GM12878 (cell line): Measurements from ENCODE around the gene GPC2. TPM values are rescaled to one million over a fixed set of nuclear protein-coding genes. Genes with fewer than 3 reads are reported as not detected.

Source experiments
- ATF7 ChIP-seq: fragments of 450-650 bp; IDR thresholded peaks from 2 replicates; pipeline ENCODE4 v1.6.1; 2016; ENCODE audit warnings: low read depth, mild to moderate bottlenecking
- BRCA1 ChIP-seq: IDR thresholded peaks from 2 replicates; pipeline ENCODE4 v1.6.1; 2011; ENCODE audit warnings: low read depth, low read length, improper control_type of control experiment
- CREM ChIP-seq: IDR thresholded peaks from 2 replicates; pipeline ENCODE4 v1.6.1; 2014; ENCODE audit warnings: antibody characterized with exemption, low read depth
- GATAD2B ChIP-seq: fragments of 450-650 bp; conservative IDR thresholded peaks from 2 replicates; pipeline ENCODE4 v1.6.1; 2017; ENCODE audit warnings: low read depth, mild to moderate bottlenecking, moderate library complexity
- KLF5 ChIP-seq: fragments of 450-650 bp; IDR thresholded peaks from 2 replicates; pipeline ENCODE4 v1.6.1; 2014; ENCODE audit warnings: mild to moderate bottlenecking; ENCODE audit not compliant: partially characterized antibody
- NFYA ChIP-seq: IDR thresholded peaks from 2 replicates; pipeline ENCODE4 v1.6.1; 2011; ENCODE audit warnings: low read depth, mild to moderate bottlenecking, low read length, improper control_type of control experiment, borderline replicate concordance
- NFYB ChIP-seq: IDR thresholded peaks from 2 replicates; pipeline ENCODE4 v1.6.1; 2011; ENCODE audit warnings: low read depth, mild to moderate bottlenecking, low read length, improper control_type of control experiment, moderate library complexity; ENCODE audit not compliant: insufficient read depth
- PAX8 ChIP-seq: fragments of 450-650 bp; IDR thresholded peaks from 2 replicates; pipeline ENCODE4 v1.6.1; 2017; ENCODE audit warnings: mild to moderate bottlenecking, moderate library complexity
- POLR2A ChIP-seq: IDR thresholded peaks from 2 replicates; pipeline ENCODE4 v1.6.1; 2011; ENCODE audit warnings: low read depth, mild to moderate bottlenecking, low read length
- SP1 ChIP-seq: IDR thresholded peaks from one replicate; pipeline ENCODE4 v1.6.1; 2011; ENCODE audit warnings: low read depth, low read length
- SRF ChIP-seq, 2 experiments: IDR thresholded peaks; 2 replicates each; pipeline ENCODE4 v1.6.1; 2011; ENCODE audit warnings: low read depth in 2 of 2, low read length in 2 of 2, mild to moderate bottlenecking in 1 of 2, moderate library complexity in 1 of 2
- STAT3 ChIP-seq: IDR thresholded peaks from 2 replicates; pipeline ENCODE4 v1.6.1; 2011; ENCODE audit warnings: low read depth, low read length, improper control_type of control experiment
- SUZ12 ChIP-seq: fragments of 200-600 bp; sonication (generic); IDR thresholded peaks from one replicate; pipeline ENCODE4 v1.6.1; 2018; ENCODE audit warnings: antibody characterized with exemption, mild to moderate bottlenecking; ENCODE audit not compliant: unreplicated experiment
- ZNF274 ChIP-seq: IDR thresholded peaks from one replicate; pipeline ENCODE4 v1.8.0; 2011; ENCODE audit not compliant: insufficient read length, insufficient read depth
- polyA plus RNA-seq, 11 experiments: library from polyadenylated mRNA; depleted of rRNA in 4 of 11; unstranded in 6 of 11; stranded (reverse) in 5 of 11; fragments of >200 nt; fragmentation: Nextera tagmentation in 4 of 11; fragmentation: Illumina TruSeq in 1 of 11; extraction: Ambion mirVana in 4 of 11; extraction: Trizol in 1 of 11; gene quantifications; 1 replicate in 1 of 11; 2 replicates in 10 of 11; pipeline versions ENCODE4 v1.2.1 to v1.2.3, GENCODE V29; 2011 to 2016; ENCODE audit warnings: inconsistent platforms in 2 of 11, missing spikeins in 2 of 11, low read depth in 1 of 11
- total RNA-seq, 4 experiments: library from RNA; depleted of rRNA in 3 of 4; stranded (reverse); fragments of >200 nt in 3 of 4; fragmentation: Illumina TruSeq in 1 of 4; extraction: Trizol in 1 of 4; gene quantifications; 2 replicates each; pipeline versions ENCODE4 v1.2.1 to v1.2.3, GENCODE V29; 2013 to 2021
- TF ChIP-seq, protein P1 (sequence below): IDR thresholded peaks from 2 replicates; pipeline ENCODE4 v1.6.1; 2012; ENCODE audit warnings: low read depth, low read length, improper control_type of control experiment
- TF ChIP-seq, protein P2 (sequence below): IDR thresholded peaks from 2 replicates; pipeline ENCODE4 v1.6.1; 2012; ENCODE audit warnings: low read depth, low read length, improper control_type of control experiment
- TF ChIP-seq, protein P3 (sequence below): fragments of 450-650 bp; IDR thresholded peaks from 2 replicates; pipeline ENCODE4 v1.6.1; 2016; ENCODE audit warnings: mild to moderate bottlenecking
- TF ChIP-seq, protein P4 (sequence below): IDR thresholded peaks from 2 replicates; pipeline ENCODE4 v1.6.1; 2011; ENCODE audit warnings: mild to moderate bottlenecking, low read depth, low read length, moderate library complexity; ENCODE audit not compliant: insufficient replicate concordance
- TF ChIP-seq, protein P5 (sequence below): IDR thresholded peaks from 2 replicates; pipeline ENCODE4 v1.6.1; 2012; ENCODE audit warnings: low read length, inconsistent platforms
- TF ChIP-seq, protein P6 (sequence below): fragments of 450-650 bp; IDR thresholded peaks from 2 replicates; pipeline ENCODE4 v1.6.1; 2018; ENCODE audit warnings: mild to moderate bottlenecking, low read depth, moderate library complexity; ENCODE audit not compliant: partially characterized antibody

GPC2 gene
- total and polyA plus RNA-seq, 10 of the 15 experiments (the other 5 are each of a cell fraction or from before 2014, with no cell fraction given), result 0.19 to 6.3 (median 0.77) TPM

DNA sequence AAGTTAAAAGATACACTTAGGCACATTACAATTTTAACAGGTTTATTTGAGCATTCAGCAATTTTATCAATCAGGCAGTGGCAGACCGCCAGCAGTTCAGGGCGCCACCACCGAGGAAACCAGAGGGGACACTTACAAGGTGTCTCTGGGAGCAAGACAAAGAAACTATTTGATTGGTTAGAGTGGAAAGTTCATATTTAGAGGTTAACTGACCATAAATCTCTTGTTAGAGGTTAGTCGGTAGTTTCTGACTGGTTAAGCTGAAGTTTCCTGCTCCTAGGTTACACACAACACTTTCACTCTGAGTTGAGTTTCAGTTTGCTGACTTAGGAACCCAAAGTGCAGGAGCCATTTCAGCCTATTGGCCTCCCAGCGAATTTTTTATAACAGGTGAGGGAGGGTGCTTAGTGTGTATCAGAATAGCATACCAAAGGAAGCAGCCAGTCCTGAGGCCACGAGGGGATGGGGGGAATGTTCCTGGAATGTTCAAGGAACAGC lies 31.8 kb upstream of the GPC2 start (continued):
- TF ChIP-seq GATAD2B, result no peak
- no peak for TF ChIP-seq STAT3
- TF ChIP-seq KLF5, result no peak
- TF ChIP-seq, protein P1, sequence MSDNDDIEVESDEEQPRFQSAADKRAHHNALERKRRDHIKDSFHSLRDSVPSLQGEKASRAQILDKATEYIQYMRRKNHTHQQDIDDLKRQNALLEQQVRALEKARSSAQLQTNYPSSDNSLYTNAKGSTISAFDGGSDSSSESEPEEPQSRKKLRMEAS, result no peak
- TF ChIP-seq, protein P2, sequence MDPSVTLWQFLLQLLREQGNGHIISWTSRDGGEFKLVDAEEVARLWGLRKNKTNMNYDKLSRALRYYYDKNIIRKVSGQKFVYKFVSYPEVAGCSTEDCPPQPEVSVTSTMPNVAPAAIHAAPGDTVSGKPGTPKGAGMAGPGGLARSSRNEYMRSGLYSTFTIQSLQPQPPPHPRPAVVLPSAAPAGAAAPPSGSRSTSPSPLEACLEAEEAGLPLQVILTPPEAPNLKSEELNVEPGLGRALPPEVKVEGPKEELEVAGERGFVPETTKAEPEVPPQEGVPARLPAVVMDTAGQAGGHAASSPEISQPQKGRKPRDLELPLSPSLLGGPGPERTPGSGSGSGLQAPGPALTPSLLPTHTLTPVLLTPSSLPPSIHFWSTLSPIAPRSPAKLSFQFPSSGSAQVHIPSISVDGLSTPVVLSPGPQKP, result no peak
- TF ChIP-seq SRF (IDR thresholded peaks at IDR 0.05; ENCODE audit: low read depth in 2 of 2, low read length in 2 of 2), result no peak
- TF ChIP-seq, protein P3, sequence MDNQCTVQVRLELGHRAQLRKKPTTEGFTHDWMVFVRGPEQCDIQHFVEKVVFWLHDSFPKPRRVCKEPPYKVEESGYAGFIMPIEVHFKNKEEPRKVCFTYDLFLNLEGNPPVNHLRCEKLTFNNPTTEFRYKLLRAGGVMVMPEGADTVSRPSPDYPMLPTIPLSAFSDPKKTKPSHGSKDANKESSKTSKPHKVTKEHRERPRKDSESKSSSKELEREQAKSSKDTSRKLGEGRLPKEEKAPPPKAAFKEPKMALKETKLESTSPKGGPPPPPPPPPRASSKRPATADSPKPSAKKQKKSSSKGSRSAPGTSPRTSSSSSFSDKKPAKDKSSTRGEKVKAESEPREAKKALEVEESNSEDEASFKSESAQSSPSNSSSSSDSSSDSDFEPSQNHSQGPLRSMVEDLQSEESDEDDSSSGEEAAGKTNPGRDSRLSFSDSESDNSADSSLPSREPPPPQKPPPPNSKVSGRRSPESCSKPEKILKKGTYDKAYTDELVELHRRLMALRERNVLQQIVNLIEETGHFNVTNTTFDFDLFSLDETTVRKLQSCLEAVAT, result peak; percentile 70
- no peak for TF ChIP-seq PAX8
- TF ChIP-seq, protein P4, sequence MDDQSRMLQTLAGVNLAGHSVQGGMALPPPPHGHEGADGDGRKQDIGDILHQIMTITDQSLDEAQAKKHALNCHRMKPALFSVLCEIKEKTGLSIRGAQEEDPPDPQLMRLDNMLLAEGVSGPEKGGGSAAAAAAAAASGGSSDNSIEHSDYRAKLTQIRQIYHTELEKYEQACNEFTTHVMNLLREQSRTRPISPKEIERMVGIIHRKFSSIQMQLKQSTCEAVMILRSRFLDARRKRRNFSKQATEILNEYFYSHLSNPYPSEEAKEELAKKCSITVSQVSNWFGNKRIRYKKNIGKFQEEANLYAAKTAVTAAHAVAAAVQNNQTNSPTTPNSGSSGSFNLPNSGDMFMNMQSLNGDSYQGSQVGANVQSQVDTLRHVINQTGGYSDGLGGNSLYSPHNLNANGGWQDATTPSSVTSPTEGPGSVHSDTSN, result no peak
- no peak for TF ChIP-seq NFYA
- no peak for TF ChIP-seq SUZ12
- peak; percentile 64 for TF ChIP-seq ATF7
- TF ChIP-seq, protein P5, sequence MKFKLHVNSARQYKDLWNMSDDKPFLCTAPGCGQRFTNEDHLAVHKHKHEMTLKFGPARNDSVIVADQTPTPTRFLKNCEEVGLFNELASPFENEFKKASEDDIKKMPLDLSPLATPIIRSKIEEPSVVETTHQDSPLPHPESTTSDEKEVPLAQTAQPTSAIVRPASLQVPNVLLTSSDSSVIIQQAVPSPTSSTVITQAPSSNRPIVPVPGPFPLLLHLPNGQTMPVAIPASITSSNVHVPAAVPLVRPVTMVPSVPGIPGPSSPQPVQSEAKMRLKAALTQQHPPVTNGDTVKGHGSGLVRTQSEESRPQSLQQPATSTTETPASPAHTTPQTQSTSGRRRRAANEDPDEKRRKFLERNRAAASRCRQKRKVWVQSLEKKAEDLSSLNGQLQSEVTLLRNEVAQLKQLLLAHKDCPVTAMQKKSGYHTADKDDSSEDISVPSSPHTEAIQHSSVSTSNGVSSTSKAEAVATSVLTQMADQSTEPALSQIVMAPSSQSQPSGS, result peak; percentile 53; the same call in 1 of the 2 replicates
- TF ChIP-seq, protein P6, sequence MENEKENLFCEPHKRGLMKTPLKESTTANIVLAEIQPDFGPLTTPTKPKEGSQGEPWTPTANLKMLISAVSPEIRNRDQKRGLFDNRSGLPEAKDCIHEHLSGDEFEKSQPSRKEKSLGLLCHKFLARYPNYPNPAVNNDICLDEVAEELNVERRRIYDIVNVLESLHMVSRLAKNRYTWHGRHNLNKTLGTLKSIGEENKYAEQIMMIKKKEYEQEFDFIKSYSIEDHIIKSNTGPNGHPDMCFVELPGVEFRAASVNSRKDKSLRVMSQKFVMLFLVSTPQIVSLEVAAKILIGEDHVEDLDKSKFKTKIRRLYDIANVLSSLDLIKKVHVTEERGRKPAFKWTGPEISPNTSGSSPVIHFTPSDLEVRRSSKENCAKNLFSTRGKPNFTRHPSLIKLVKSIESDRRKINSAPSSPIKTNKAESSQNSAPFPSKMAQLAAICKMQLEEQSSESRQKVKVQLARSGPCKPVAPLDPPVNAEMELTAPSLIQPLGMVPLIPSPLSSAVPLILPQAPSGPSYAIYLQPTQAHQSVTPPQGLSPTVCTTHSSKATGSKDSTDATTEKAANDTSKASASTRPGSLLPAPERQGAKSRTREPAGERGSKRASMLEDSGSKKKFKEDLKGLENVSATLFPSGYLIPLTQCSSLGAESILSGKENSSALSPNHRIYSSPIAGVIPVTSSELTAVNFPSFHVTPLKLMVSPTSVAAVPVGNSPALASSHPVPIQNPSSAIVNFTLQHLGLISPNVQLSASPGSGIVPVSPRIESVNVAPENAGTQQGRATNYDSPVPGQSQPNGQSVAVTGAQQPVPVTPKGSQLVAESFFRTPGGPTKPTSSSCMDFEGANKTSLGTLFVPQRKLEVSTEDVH, result no peak
- TF ChIP-seq BRCA1, result no peak
- no peak for TF ChIP-seq ZNF274
- TF ChIP-seq POLR2A, result no peak
- peak; percentile 17 for TF ChIP-seq SP1
- TF ChIP-seq NFYB, result peak; percentile 78
- peak; percentile 70; the same call in 1 of the 2 replicates for TF ChIP-seq CREM
